KMS-11 (cell line): ENCODE data around the gene RPUSD3.
"Not testable (repeated sequence)": the region's sequence is repeated elsewhere in the genome, so short reads cannot be mapped to it uniquely, and the experiment has no call there.

Experiments
- H2AFZ ChIP-seq: fragments of 200-600 bp; sonication (generic); 2 replicates; pipeline ENCODE4 v1.6.1; 2016; ENCODE audit warnings: antibody characterized with exemption, mixed run types, low read depth
- H3K27ac ChIP-seq: fragments of 200-600 bp; sonication (generic); 2 replicates; pipeline ENCODE4 v1.6.1; 2016; ENCODE audit warnings: mild to moderate bottlenecking, mixed run types
- H3K27me3 ChIP-seq: fragments of 200-600 bp; sonication (generic); 2 replicates; pipeline ENCODE4 v1.6.1; 2017; ENCODE audit warnings: mild to moderate bottlenecking, low read depth, mixed run types, moderate library complexity; ENCODE audit not compliant: insufficient read depth
- H3K36me3 ChIP-seq: fragments of 200-600 bp; sonication (generic); 2 replicates; pipeline ENCODE4 v1.6.1; 2017; ENCODE audit warnings: mild to moderate bottlenecking, mixed run types; ENCODE audit not compliant: insufficient read depth
- H3K4me1 ChIP-seq: fragments of 200-600 bp; sonication (generic); 2 replicates; pipeline ENCODE4 v1.6.1; 2016; ENCODE audit warnings: mild to moderate bottlenecking, low read depth, mixed run types; ENCODE audit not compliant: poor library complexity, severe bottlenecking
- H3K4me2 ChIP-seq: fragments of 200-600 bp; sonication (generic); 2 replicates; pipeline ENCODE4 v1.7.0; 2016; ENCODE audit warnings: mild to moderate bottlenecking, mixed run types
- H3K4me3 ChIP-seq: fragments of 200-600 bp; sonication (generic); IDR thresholded peaks from 2 replicates; pipeline ENCODE4 v1.6.1; 2017; ENCODE audit warnings: low read depth, low read length, mixed read lengths; ENCODE audit not compliant: insufficient read depth
- H3K79me2 ChIP-seq: fragments of 200-600 bp; sonication (generic); 2 replicates; pipeline ENCODE4 v1.6.1; 2016; ENCODE audit warnings: low read depth, mixed run types; ENCODE audit not compliant: insufficient read depth
- H3K9ac ChIP-seq: fragments of 200-600 bp; sonication (generic); 2 replicates; pipeline ENCODE4 v1.6.1; 2016; ENCODE audit warnings: mild to moderate bottlenecking, mixed run types
- H4K20me1 ChIP-seq: fragments of 200-600 bp; sonication (generic); 2 replicates; pipeline ENCODE4 v1.6.1; 2016; ENCODE audit warnings: mild to moderate bottlenecking, mixed run types; ENCODE audit not compliant: insufficient read depth
- TF ChIP-seq, protein P1 (sequence below): fragments of 200-600 bp; sonication (generic); conservative IDR thresholded peaks from 2 replicates; pipeline ENCODE4 v1.6.1; 2017; ENCODE audit warnings: low read depth, mild to moderate bottlenecking, antibody characterized with exemption, low read length, moderate library complexity, mixed read lengths

The RPUSD3 gene

DNA sequence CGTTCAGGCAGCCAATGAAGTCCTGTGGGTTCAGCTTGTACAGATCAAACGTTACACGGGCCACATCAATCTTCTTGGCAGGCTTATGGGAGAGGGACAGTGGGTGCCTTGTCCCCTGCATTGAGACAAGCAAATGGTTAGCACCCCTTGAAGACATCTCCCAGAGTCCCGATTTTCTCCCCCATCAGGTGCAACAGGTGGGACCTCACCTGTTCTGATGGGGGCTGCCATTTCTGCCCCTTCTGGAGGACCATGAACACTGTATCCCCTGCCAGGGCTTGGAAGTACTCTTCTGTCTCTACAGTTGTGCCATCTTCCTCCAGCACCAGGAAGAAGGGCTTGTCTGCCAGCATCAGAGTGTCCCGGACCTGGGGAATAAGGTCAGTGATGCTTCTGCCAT lies 26.1 kb upstream of the RPUSD3 start:
- H2AFZ ChIP-seq = no peak overlapping the region
- no peaks in the 10 kb centered on the region for H3K79me2 ChIP-seq
- H3K9ac ChIP-seq = no peak overlapping the region
- no peak overlapping the region for H3K4me3 ChIP-seq
- no peak overlapping the region for H3K27ac ChIP-seq
- no peaks in the 10 kb centered on the region for H3K27me3 ChIP-seq
- no peaks in the 10 kb centered on the region for H3K36me3 ChIP-seq
- H3K4me2 ChIP-seq = no peak overlapping the region
- no peaks in the 10 kb centered on the region for H3K4me1 ChIP-seq
- TF ChIP-seq, protein P1, sequence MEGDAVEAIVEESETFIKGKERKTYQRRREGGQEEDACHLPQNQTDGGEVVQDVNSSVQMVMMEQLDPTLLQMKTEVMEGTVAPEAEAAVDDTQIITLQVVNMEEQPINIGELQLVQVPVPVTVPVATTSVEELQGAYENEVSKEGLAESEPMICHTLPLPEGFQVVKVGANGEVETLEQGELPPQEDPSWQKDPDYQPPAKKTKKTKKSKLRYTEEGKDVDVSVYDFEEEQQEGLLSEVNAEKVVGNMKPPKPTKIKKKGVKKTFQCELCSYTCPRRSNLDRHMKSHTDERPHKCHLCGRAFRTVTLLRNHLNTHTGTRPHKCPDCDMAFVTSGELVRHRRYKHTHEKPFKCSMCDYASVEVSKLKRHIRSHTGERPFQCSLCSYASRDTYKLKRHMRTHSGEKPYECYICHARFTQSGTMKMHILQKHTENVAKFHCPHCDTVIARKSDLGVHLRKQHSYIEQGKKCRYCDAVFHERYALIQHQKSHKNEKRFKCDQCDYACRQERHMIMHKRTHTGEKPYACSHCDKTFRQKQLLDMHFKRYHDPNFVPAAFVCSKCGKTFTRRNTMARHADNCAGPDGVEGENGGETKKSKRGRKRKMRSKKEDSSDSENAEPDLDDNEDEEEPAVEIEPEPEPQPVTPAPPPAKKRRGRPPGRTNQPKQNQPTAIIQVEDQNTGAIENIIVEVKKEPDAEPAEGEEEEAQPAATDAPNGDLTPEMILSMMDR = no peak
- H4K20me1 ChIP-seq = no peaks in the 10 kb centered on the region

DNA sequence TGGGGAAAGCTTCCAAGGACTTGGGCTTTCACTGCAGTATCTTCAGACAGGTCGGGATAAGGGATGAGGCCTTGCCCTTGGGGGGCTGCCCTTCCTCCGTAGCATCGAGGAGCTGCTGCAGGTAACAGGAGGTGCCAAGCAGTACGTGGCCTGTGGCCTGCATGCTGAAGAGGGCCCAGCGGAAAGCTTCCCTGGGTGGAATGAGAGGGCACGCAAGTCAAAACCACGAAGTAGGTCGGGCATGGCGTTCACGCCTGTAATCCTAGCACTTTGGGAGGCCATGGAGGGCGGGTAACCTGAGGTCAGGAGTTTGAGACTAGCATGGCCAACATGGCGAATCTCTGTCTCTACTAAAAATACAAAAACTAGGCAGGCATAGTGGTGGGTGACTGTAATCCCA lies 23.3 kb upstream of the RPUSD3 start:
- H3K27me3 ChIP-seq = no peaks in the 10 kb centered on the region
- no peak overlapping the region for H3K9ac ChIP-seq
- no peak overlapping the region for H3K27ac ChIP-seq
- H3K4me1 ChIP-seq = no peaks in the 10 kb centered on the region
- H4K20me1 ChIP-seq = no peaks in the 10 kb centered on the region
- no peak overlapping the region for H3K4me3 ChIP-seq
- no peaks in the 10 kb centered on the region for H3K79me2 ChIP-seq
- no peaks in the 10 kb centered on the region for H3K36me3 ChIP-seq
- TF ChIP-seq, protein P1 = no peak
- no peak overlapping the region for H3K4me2 ChIP-seq
- H2AFZ ChIP-seq = no peak overlapping the region

DNA sequence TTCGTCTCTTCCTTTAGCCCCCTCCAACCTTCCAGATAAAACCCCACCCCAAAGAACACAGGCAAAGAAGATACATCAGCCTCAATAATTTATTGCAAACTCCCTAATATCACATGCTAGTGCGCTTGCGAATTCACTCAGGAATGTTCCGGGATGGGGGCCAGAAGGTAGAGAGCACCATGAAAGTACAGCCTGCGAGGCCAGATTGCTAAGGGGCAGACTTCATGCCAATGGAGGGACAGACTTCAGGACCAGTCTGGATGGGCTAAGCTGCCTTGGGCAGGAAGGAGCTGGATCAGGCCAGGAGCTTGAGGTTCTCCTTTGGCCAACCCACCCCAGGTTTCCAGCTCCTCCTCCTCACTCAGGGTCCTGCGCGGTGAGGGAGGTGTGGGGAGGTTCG lies 22.8 kb upstream of the RPUSD3 start:
- no peaks in the 10 kb centered on the region for H4K20me1 ChIP-seq
- no peak overlapping the region for H2AFZ ChIP-seq
- no peaks in the 10 kb centered on the region for H3K36me3 ChIP-seq
- TF ChIP-seq, protein P1 = no peak
- no peaks in the 10 kb centered on the region for H3K27me3 ChIP-seq
- H3K4me2 ChIP-seq = no peak overlapping the region
- H3K79me2 ChIP-seq = no peaks in the 10 kb centered on the region
- H3K4me3 ChIP-seq = no peak overlapping the region
- H3K4me1 ChIP-seq = no peaks in the 10 kb centered on the region
- H3K9ac ChIP-seq = no peak overlapping the region
- no peak overlapping the region for H3K27ac ChIP-seq

DNA sequence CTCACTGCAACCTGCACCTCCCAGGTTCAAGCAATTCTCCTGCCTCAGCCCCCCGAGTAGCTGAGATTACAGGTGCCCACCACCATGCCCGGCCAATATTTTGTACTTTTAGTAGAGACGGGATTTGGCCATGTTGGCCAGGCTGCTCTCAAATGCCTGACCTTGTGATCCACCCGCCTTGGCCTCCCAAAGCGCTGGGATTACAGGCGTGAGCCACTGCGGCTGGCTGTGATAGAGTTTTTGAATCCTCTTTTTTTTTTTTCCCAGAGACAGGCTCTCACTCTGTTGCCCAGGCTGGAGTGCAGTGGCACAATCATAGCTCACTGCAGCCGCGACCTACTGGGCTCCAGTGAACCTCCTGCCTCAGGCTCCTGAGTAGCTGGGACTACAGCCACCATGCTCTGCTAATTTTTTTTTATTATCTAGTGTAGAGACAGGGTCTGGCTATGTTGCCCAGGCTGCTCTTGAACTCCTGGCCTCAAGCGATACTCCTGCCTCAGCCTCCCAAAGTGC lies 21.4 kb upstream of the RPUSD3 start:
- H4K20me1 ChIP-seq, H3K27ac ChIP-seq, H3K4me3 ChIP-seq, H3K36me3 ChIP-seq, H3K4me1 ChIP-seq, H3K9ac ChIP-seq, H3K4me2 ChIP-seq, H3K27me3 ChIP-seq, H3K79me2 ChIP-seq, H2AFZ ChIP-seq: not testable (repeated sequence)

DNA sequence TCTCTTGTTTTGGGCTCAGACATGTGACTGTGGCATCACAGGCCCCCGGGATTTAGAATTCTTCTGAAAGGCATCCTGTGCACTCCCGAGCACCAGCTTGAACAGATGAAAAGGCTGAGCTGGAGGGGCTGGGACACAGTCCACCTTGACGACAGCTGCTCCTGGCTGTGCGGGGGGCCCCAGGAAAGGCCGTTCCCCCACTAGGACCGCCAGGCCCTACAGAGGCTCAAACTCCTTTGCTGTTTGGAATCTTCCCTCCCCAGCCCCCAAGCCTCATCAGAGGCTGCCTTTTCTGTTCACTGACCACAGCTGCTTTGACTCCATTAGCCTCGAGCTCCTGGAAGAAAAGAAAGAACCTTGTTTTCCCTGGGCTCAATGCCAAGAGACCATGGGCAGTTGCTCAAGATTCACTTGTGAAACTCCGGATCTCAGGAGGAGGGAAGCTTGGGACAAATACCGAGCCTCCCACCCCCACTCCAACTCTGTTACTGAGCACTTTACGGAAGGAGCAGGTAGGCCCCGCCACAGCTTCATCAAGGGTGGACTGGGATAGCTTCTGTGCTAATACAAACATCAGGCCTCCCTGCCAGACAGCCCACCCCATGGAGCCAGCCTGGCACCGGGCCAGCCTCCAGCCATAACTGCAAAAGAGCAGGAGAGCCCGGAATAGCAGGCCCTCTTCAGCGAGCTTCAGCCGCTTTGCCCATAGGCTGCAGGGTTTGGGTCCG lies 20.6 kb upstream of the RPUSD3 start:
- Histone ChIP-seq H3K27ac (no peak overlapping the region), H3K27me3 (no peaks in the 10 kb centered on the region), H3K79me2 (no peaks in the 10 kb centered on the region), H3K4me3 (no peak overlapping the region), H2AFZ (no peak overlapping the region), H3K4me2 (no peak overlapping the region), H3K36me3 (no peaks in the 10 kb centered on the region), H3K9ac (no peak overlapping the region), H4K20me1 (no peaks in the 10 kb centered on the region), H3K4me1 (no peaks in the 10 kb centered on the region)
- TF ChIP-seq, protein P1 = no peak
